Measurements from ENCODE around the gene KRTAP5-7. TPM values are rescaled to one million over a fixed set of nuclear protein-coding genes. Genes with fewer than 3 reads are reported as not detected.

KRTAP5-7 gene
- total RNA-seq, 5 donors from 2014 or later (not counting 1 experiment from before 2014, with no cell fraction given), result not detected

DNA sequence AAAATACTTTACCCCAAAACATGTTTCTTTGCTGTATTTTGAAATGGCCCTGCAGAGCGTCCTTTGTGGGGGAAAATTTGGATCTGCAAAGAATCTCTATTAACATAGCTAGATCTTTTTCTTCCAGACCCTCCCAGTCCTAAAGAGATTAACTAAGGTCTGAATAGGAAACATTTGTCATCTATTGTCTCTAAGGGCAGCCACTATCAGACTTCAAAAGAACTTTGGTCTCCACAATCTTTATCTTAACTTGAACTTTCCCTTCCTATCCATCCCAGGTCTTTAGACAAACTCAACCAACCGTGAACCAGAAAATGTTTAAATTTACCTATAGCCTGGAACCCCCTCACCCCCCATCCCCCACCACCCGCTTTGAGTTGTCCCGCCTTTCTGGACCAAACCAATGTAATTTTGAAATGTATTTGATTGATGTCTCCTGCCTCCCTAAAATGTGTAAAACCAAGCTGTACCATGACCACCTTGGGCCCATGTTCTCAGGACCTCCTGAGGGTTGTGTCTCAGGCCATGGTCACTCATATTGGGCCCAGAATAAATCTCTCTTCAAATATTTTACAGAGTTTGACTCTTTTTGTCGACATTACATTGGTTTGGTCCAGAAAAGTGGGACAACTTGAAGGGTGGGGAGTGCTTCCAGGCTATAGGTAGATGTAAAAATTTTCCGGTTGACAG lies 17.6 kb downstream of the KRTAP5-7 start:
- peaks cover 0 to 3% of the 10 kb centered on the region in 2 experiments for H3K4me1 ChIP-seq (ENCODE audit: control insufficient read depth in 1 of 2, extremely low read depth in 1 of 2, insufficient read depth in 2 of 2, low read length in 2 of 2)
- H3K4me3 ChIP-seq (ENCODE audit: control insufficient read depth in 1 of 2, extremely low read depth in 1 of 2, low read length in 1 of 2), result no peak overlapping the region
- peaks cover 7 to 12% (median 7%) of the 10 kb centered on the region in 3 donors for H3K9me3 Mint-ChIP-seq
- H3K4me3 Mint-ChIP-seq, result no peak overlapping the region
- peaks cover 2 to 14% (median 10%) of the 10 kb centered on the region in 3 donors for H3K4me1 Mint-ChIP-seq
- H3K36me3 Mint-ChIP-seq, result peaks cover 5% of the 10 kb centered on the region
- ChIA-PET CTCF (no interaction called here), POLR2A (interaction anchor here in 1 of 2 donors (0.7 kb wide), 1 partner anchor 15 kb away, joined by 6 read pairs; no protein-coding TSS in a partner anchor)
- H3K27ac ChIP-seq (ENCODE audit: low read length), result no peak overlapping the region
- H3K27me3 Mint-ChIP-seq, result peaks cover 24 to 45% of the 10 kb centered on the region in 2 donors
- no peak overlapping the region for H3K27ac Mint-ChIP-seq
- DNase-seq (no peak), ATAC-seq (replicated peaks in 1 of 4) (no peak)
- H3K36me3 ChIP-seq (ENCODE audit: control insufficient read depth in 2 of 2, extremely low read depth in 1 of 2, insufficient read depth in 1 of 2, low read length in 1 of 2), result no peaks in the 10 kb centered on the region
- no peaks in the 10 kb centered on the region for H3K9me3 ChIP-seq
- WGBS (ENCODE audit: insufficient coverage), result 86% methylated on average over 2 of the region's 6 CpGs
- peaks cover 0 to 52% of the 10 kb centered on the region in 2 experiments for H3K27me3 ChIP-seq (replicated peaks in 1 of 2; ENCODE audit: control insufficient read depth in 2 of 2, extremely low read depth in 1 of 2, insufficient read depth in 2 of 2, low read length in 1 of 2)

DNA sequence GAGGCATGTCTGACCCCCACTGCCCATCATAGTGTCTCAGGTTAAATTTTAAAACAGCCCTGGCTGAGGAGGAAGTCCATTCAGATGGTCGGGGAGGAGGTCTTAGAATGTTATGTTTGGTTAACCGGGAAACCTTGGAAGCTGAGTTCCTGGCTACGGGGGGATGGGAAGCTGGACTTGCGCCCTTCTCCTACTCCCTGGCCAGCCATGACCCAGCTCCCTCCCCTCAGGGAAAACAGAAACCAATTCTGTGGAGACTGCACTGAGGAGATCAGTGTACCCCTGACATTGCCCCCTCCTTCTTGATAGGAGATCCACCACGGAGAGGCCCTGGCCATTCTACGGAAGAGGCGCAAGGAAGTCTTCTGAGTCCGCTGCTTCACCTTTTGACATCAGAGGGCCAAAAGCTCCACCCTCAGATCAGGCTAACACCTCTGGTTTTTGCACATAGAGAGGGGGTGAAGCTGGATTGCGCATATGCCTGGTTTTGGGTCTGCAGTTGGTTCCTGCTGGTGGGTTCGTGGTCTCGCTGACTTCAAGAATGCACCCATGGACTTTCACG lies 18.4 kb downstream of the KRTAP5-7 start:
- ChIA-PET POLR2A (no interaction called here), CTCF (no interaction called here)
- H3K4me1 ChIP-seq (ENCODE audit: control insufficient read depth in 1 of 2, extremely low read depth in 1 of 2, insufficient read depth in 2 of 2, low read length in 2 of 2), result peaks cover 0 to 3% of the 10 kb centered on the region in 2 experiments
- no peaks in the 10 kb centered on the region for H3K36me3 ChIP-seq (ENCODE audit: control insufficient read depth in 2 of 2, extremely low read depth in 1 of 2, insufficient read depth in 1 of 2, low read length in 1 of 2)
- Mint-ChIP-seq H3K4me3 (no peak overlapping the region), H3K4me1 (peaks cover 2 to 14% (median 10%) of the 10 kb centered on the region in 3 donors), H3K27ac (no peak overlapping the region), H3K27me3 (peaks cover 25 to 46% of the 10 kb centered on the region in 2 donors), H3K36me3 (peaks cover 5% of the 10 kb centered on the region), H3K9me3 (peaks cover 7 to 11% (median 7%) of the 10 kb centered on the region in 3 donors)
- H3K9me3 ChIP-seq, result no peaks in the 10 kb centered on the region
- peaks cover 0 to 49% of the 10 kb centered on the region in 2 experiments for H3K27me3 ChIP-seq (replicated peaks in 1 of 2; ENCODE audit: control insufficient read depth in 2 of 2, extremely low read depth in 1 of 2, insufficient read depth in 2 of 2, low read length in 1 of 2)
- 95% methylated on average over 6 of the region's 12 CpGs for WGBS (ENCODE audit: insufficient coverage)
- DNase-seq (no peak), ATAC-seq (replicated peaks in 1 of 4) (no peak)
- no peak overlapping the region for H3K4me3 ChIP-seq (ENCODE audit: control insufficient read depth in 1 of 2, extremely low read depth in 1 of 2, low read length in 1 of 2)
- no peak overlapping the region for H3K27ac ChIP-seq (ENCODE audit: low read length)

DNA sequence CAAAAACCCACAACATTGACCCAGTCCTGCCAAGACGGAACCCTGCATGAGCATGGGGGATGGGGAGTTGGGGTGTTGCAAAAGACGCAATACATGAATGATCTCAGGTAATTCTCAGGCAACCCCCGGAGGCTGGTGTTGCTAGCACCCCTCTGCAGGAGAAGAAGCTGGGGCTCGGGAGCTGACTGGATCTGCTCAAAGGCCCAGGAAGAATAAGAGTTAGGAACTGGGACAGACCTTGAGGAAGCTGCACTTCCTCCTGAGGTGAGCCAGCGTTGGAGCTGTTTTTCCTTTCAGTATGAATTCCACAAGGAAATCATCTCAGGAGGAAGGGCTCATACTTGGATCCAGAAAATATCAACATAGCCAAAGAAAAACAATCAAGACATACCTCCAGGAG lies 21.1 kb downstream of the KRTAP5-7 start, which contains the start of gene KRTAP5-9:
Gene KRTAP5-9 (plus strand): TSS at position 301 of the 400 bp plus-strand sequence. CDS start 238 bp downstream, outside the sequence.
- H3K4me1 Mint-ChIP-seq, result peaks cover 2 to 14% (median 10%) of the 10 kb centered on the region in 3 donors
- Histone ChIP-seq H3K4me3 (ENCODE audit: control insufficient read depth in 1 of 2, extremely low read depth in 1 of 2, low read length in 1 of 2) (no peak within 1 kb of the TSS), H3K4me1 (ENCODE audit: control insufficient read depth in 1 of 2, extremely low read depth in 1 of 2, insufficient read depth in 2 of 2, low read length in 2 of 2) (peaks cover 0 to 3% of the 10 kb centered on the region in 2 experiments), H3K27me3 (replicated peaks in 1 of 2; ENCODE audit: control insufficient read depth in 2 of 2, extremely low read depth in 1 of 2, insufficient read depth in 2 of 2, low read length in 1 of 2) (peaks cover 0 to 35% of the 10 kb centered on the region in 2 experiments), H3K36me3 (ENCODE audit: control insufficient read depth in 2 of 2, extremely low read depth in 1 of 2, insufficient read depth in 1 of 2, low read length in 1 of 2) (no peaks in the 10 kb centered on the region), H3K9me3 (no peaks in the 10 kb centered on the region), H3K27ac (ENCODE audit: low read length) (no peak within 1 kb of the TSS)
- H3K27me3 Mint-ChIP-seq, result peaks cover 25 to 30% of the 10 kb centered on the region in 2 donors
- 91% methylated on average over 3 of the region's 5 CpGs for WGBS (ENCODE audit: insufficient coverage)
- DNase-seq (no peak), ATAC-seq (replicated peaks in 1 of 4) (no peak)
- H3K36me3 Mint-ChIP-seq, result no peaks in the 10 kb centered on the region
- ChIA-PET POLR2A (no interaction called here), CTCF (no interaction called here)
- peaks cover 0 to 7% (median 0%) of the 10 kb centered on the region in 3 donors for H3K9me3 Mint-ChIP-seq
- H3K4me3 Mint-ChIP-seq, result no peak within 1 kb of the TSS
- H3K27ac Mint-ChIP-seq, result peak within 1 kb of the TSS in 1 of 2 donors; percentile 21

DNA sequence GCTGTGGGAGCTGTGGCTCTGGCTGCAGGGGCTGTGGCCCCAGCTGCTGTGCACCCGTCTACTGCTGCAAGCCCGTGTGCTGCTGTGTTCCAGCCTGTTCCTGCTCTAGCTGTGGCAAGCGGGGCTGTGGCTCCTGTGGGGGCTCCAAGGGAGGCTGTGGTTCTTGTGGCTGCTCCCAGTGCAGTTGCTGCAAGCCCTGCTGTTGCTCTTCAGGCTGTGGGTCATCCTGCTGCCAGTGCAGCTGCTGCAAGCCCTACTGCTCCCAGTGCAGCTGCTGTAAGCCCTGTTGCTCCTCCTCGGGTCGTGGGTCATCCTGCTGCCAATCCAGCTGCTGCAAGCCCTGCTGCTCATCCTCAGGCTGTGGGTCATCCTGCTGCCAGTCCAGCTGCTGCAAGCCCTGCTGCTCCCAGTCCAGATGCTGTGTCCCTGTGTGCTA lies 21.7 kb downstream of the KRTAP5-7 start:
- no peak overlapping the region for H3K27ac Mint-ChIP-seq
- ChIA-PET POLR2A (no interaction called here), CTCF (no interaction called here)
- H3K9me3 ChIP-seq, result no peaks in the 10 kb centered on the region
- peaks cover 25 to 27% of the 10 kb centered on the region in 2 donors for H3K27me3 Mint-ChIP-seq
- peaks cover 0 to 3% of the 10 kb centered on the region in 2 experiments for H3K4me1 ChIP-seq (ENCODE audit: control insufficient read depth in 1 of 2, extremely low read depth in 1 of 2, insufficient read depth in 2 of 2, low read length in 2 of 2)
- 22% methylated on average over 5 of the region's 5 CpGs for WGBS (ENCODE audit: insufficient coverage)
- no peaks in the 10 kb centered on the region for H3K36me3 Mint-ChIP-seq
- H3K9me3 Mint-ChIP-seq, result peaks cover 0 to 7% (median 0%) of the 10 kb centered on the region in 3 donors
- H3K36me3 ChIP-seq (ENCODE audit: control insufficient read depth in 2 of 2, extremely low read depth in 1 of 2, insufficient read depth in 1 of 2, low read length in 1 of 2), result no peaks in the 10 kb centered on the region
- peaks cover 0 to 34% of the 10 kb centered on the region in 2 experiments for H3K27me3 ChIP-seq (replicated peaks in 1 of 2; ENCODE audit: control insufficient read depth in 2 of 2, extremely low read depth in 1 of 2, insufficient read depth in 2 of 2, low read length in 1 of 2)
- no peak overlapping the region for H3K27ac ChIP-seq (ENCODE audit: low read length)
- ATAC-seq (replicated peaks in 1 of 4) (no peak), DNase-seq (no peak)
- H3K4me1 Mint-ChIP-seq, result peaks cover 2 to 8% (median 8%) of the 10 kb centered on the region in 3 donors
- H3K4me3 Mint-ChIP-seq, result no peak overlapping the region
- H3K4me3 ChIP-seq (ENCODE audit: control insufficient read depth in 1 of 2, extremely low read depth in 1 of 2, low read length in 1 of 2), result no peak overlapping the region

DNA sequence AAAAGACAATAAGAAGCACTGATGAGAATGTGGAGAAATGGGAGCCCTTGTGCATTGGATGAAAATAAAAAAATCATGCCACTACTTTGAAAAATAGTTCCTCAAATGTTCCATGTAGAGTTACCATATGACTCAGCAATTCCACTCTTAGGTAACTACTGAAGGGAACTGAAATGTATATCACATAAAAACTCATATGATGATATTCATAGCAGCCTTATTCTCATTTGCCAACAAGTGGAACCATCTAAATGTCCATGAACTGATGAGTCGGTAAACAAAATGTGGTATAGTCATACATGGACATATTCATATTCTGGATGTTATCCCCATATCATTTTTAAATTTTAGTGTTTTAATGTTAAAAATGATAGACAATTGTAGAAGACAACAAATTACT lies 24.6 kb downstream of the KRTAP5-7 start:
- Mint-ChIP-seq H3K9me3 (no peaks in the 10 kb centered on the region), H3K27ac (no peak overlapping the region), H3K36me3 (no peaks in the 10 kb centered on the region), H3K4me3 (no peak overlapping the region), H3K4me1 (no peaks in the 10 kb centered on the region), H3K27me3 (peaks cover 23 to 25% of the 10 kb centered on the region in 2 donors)
- no peak for DNase-seq
- H3K9me3 ChIP-seq, result no peaks in the 10 kb centered on the region
- ATAC-seq (replicated peaks in 1 of 4), result no peak
- no peak overlapping the region for H3K27ac ChIP-seq (ENCODE audit: low read length)
- ChIA-PET CTCF (no interaction called here), POLR2A (no interaction called here)
- no peaks in the 10 kb centered on the region for H3K36me3 ChIP-seq (ENCODE audit: control insufficient read depth in 2 of 2, extremely low read depth in 1 of 2, insufficient read depth in 1 of 2, low read length in 1 of 2)
- H3K4me3 ChIP-seq (ENCODE audit: control insufficient read depth in 1 of 2, extremely low read depth in 1 of 2, low read length in 1 of 2), result no peak overlapping the region
- no CpG with 5 or more reads among the region's 1 CpG for WGBS (ENCODE audit: insufficient coverage)
- peaks cover 0 to 42% of the 10 kb centered on the region in 2 experiments for H3K27me3 ChIP-seq (replicated peaks in 1 of 2; ENCODE audit: control insufficient read depth in 2 of 2, extremely low read depth in 1 of 2, insufficient read depth in 2 of 2, low read length in 1 of 2)
- no peaks in the 10 kb centered on the region for H3K4me1 ChIP-seq (ENCODE audit: control insufficient read depth in 1 of 2, extremely low read depth in 1 of 2, insufficient read depth in 2 of 2, low read length in 2 of 2)

DNA sequence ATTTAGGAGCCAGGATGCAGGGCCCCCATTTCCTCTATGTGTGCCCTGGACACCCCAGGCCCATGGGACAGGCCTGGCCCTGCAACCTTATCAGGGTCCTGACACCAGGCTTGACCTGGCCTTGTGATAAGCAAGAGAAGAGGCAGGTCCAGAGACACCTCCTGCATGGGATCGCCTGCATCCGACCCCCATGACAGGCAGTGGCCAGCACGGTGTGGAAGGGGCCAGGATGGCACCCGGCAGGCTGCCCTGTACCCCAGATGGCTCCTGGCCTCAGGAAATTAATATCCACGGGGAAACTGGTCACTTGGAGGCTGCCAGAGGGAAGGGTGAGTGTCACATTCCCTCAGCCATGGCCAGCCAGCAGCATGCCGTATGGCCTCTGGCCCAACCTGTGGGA lies 27.9 kb downstream of the KRTAP5-7 start:
- H3K36me3 ChIP-seq (ENCODE audit: control insufficient read depth in 2 of 2, extremely low read depth in 1 of 2, insufficient read depth in 1 of 2, low read length in 1 of 2), result no peaks in the 10 kb centered on the region
- H3K27ac ChIP-seq (ENCODE audit: low read length), result no peak overlapping the region
- Mint-ChIP-seq H3K27ac (no peak overlapping the region), H3K4me1 (no peaks in the 10 kb centered on the region), H3K9me3 (no peaks in the 10 kb centered on the region), H3K36me3 (no peaks in the 10 kb centered on the region), H3K27me3 (peaks cover 11 to 16% of the 10 kb centered on the region in 2 donors), H3K4me3 (no peak overlapping the region)
- no peak for ATAC-seq (replicated peaks in 1 of 4)
- no peaks in the 10 kb centered on the region for H3K9me3 ChIP-seq
- 75% methylated on average over 6 of the region's 6 CpGs for WGBS (ENCODE audit: insufficient coverage)
- H3K4me1 ChIP-seq (ENCODE audit: control insufficient read depth in 1 of 2, extremely low read depth in 1 of 2, insufficient read depth in 2 of 2, low read length in 2 of 2), result no peaks in the 10 kb centered on the region
- ChIA-PET POLR2A (no interaction called here), CTCF (no interaction called here)
- no peak overlapping the region for H3K4me3 ChIP-seq (ENCODE audit: control insufficient read depth in 1 of 2, extremely low read depth in 1 of 2, low read length in 1 of 2)
- H3K27me3 ChIP-seq (replicated peaks in 1 of 2; ENCODE audit: control insufficient read depth in 2 of 2, extremely low read depth in 1 of 2, insufficient read depth in 2 of 2, low read length in 1 of 2), result peaks cover 0 to 16% of the 10 kb centered on the region in 2 experiments
- DNase-seq, result no peak
